NCI-H2107 treated with DMSO at 0.1 percent for 48 hours (cell line): ENCODE data around the gene KLHL29.

ENCODE experiments used
- DNase-seq: peaks from one replicate; lab custom pipeline; 2025; ENCODE audit not compliant: unreplicated experiment; lab: John Stamatoyannopoulos, UW

Gene KLHL29

GRCh38 chr2:23690421-23691105 is 305.6 kb downstream of the KLHL29 start:
- no peak for DNase-seq

GRCh38 chr2:23691106-23691470 is 306.1 kb downstream of the KLHL29 start:
- DNase-seq: no peak

GRCh38 chr2:23691565-23691964 is 306.6 kb downstream of the KLHL29 start:
- no peak for DNase-seq

GRCh38 chr2:23692263-23692662 is 307.3 kb downstream of the KLHL29 start:
- DNase-seq: no peak

GRCh38 chr2:23692851-23693605 is 308.0 kb downstream of the KLHL29 start:
- no peak for DNase-seq

GRCh38 chr2:23693606-23693951 is 308.6 kb downstream of the KLHL29 start:
- no peak for DNase-seq

GRCh38 chr2:23694058-23695045 is 309.4 kb downstream of the KLHL29 start:
- no peak for DNase-seq

- no peak for DNase-seq
Measured at GRCh38 chr2:23695214-23695889, 310.4 kb downstream of the KLHL29 start.

GRCh38 chr2:23695890-23696751 is 311.1 kb downstream of the KLHL29 start:
- no peak for DNase-seq

- no peak for DNase-seq
Measured at GRCh38 chr2:23696752-23697045, 311.7 kb downstream of the KLHL29 start.

GRCh38 chr2:23697256-23698075 is 312.5 kb downstream of the KLHL29 start:
- DNase-seq: no peak

GRCh38 chr2:23698116-23698693 is 313.2 kb downstream of the KLHL29 start:
- DNase-seq: no peak

GRCh38 chr2:23698721-23699579 is 314.0 kb downstream of the KLHL29 start:
- no peak for DNase-seq

- DNase-seq: no peak
Measured at GRCh38 chr2:23699580-23699925, 314.6 kb downstream of the KLHL29 start.

GRCh38 chr2:23700627-23701026 is 315.6 kb downstream of the KLHL29 start:
- no peak for DNase-seq

GRCh38 chr2:23703037-23703582 is 318.1 kb downstream of the KLHL29 start:
- no peak for DNase-seq

- DNase-seq: no peak
Measured at GRCh38 chr2:23703583-23704385, 318.8 kb downstream of the KLHL29 start.
